Karpas-422 (cell line): ENCODE measurements around the gene MTERF4. TPM values are rescaled to one million over a fixed set of nuclear protein-coding genes. Genes with fewer than 3 reads are reported as not detected.

Source experiments
- DNase-seq: peaks from one replicate; pipeline ENCODE4 v3.0.0-alpha.2; 2015
- H2AFZ ChIP-seq: fragments of 200-600 bp; sonication (generic); 2 replicates; pipeline ENCODE4 v1.6.1; 2014; ENCODE audit warnings: antibody characterized with exemption, low read length, mixed read lengths
- H3K27ac ChIP-seq: fragments of 200-600 bp; sonication (generic); 2 replicates; pipeline ENCODE4 v1.5.1; 2014; ENCODE audit warnings: mild to moderate bottlenecking, low read length, moderate library complexity
- H3K27me3 ChIP-seq: fragments of 200-600 bp; sonication (generic); 2 replicates; pipeline ENCODE4 v1.6.1; 2014; ENCODE audit warnings: low read length, mixed read lengths
- H3K36me3 ChIP-seq: fragments of 200-600 bp; sonication (generic); 2 replicates; pipeline ENCODE4 v1.6.1; 2014; ENCODE audit warnings: low read length, mixed read lengths; ENCODE audit not compliant: insufficient read depth
- H3K4me1 ChIP-seq: fragments of 200-600 bp; sonication (generic); 2 replicates; pipeline ENCODE4 v1.6.1; 2014; ENCODE audit warnings: mild to moderate bottlenecking, low read length, mixed read lengths
- H3K4me2 ChIP-seq: fragments of 200-600 bp; sonication (generic); 2 replicates; pipeline ENCODE4 v1.6.1; 2014; ENCODE audit warnings: low read length, low read depth, mild to moderate bottlenecking; ENCODE audit not compliant: poor library complexity, severe bottlenecking
- H3K4me3 ChIP-seq: fragments of 200-600 bp; sonication (generic); 2 replicates; pipeline ENCODE4 v1.5.1; 2014; ENCODE audit warnings: mild to moderate bottlenecking, antibody characterized with exemption, low read length, mixed read lengths
- H3K79me2 ChIP-seq: fragments of 200-600 bp; sonication (generic); 2 replicates; pipeline ENCODE4 v1.6.1; 2014; ENCODE audit warnings: mild to moderate bottlenecking, low read length, mixed read lengths
- H3K9ac ChIP-seq: fragments of 200-600 bp; sonication (generic); 2 replicates; pipeline ENCODE4 v1.6.0; 2014; ENCODE audit warnings: low read length
- H3K9me2 ChIP-seq: fragments of 200-600 bp; sonication (generic), shearing (Covaris generic); replicated peaks from 2 replicates; pipeline ENCODE4 v1.6.0; 2014; ENCODE audit warnings: mild to moderate bottlenecking, low read length, moderate library complexity; ENCODE audit not compliant: insufficient read depth
- H3K9me3 ChIP-seq: fragments of 300-700, 200-600 bp; sonication (generic); 2 replicates; pipeline ENCODE4 v1.6.1; 2014; ENCODE audit warnings: low read length, mixed read lengths
- H4K20me1 ChIP-seq: fragments of 200-600 bp; sonication (generic); 2 replicates; pipeline ENCODE4 v1.6.1; 2014; ENCODE audit warnings: mild to moderate bottlenecking, antibody characterized with exemption, low read length, low read depth; ENCODE audit not compliant: insufficient read depth
- total RNA-seq: library from RNA; depleted of rRNA; stranded (reverse); fragments of >200 nt; shearing (Covaris generic); gene quantifications from 2 replicates; pipeline ENCODE4 v1.2.3, GENCODE V29; 2014; ENCODE audit warnings: low replicate concordance

MTERF4 gene
- total RNA-seq, 1 experiment from 2014 or later, result 49.5 TPM

DNA sequence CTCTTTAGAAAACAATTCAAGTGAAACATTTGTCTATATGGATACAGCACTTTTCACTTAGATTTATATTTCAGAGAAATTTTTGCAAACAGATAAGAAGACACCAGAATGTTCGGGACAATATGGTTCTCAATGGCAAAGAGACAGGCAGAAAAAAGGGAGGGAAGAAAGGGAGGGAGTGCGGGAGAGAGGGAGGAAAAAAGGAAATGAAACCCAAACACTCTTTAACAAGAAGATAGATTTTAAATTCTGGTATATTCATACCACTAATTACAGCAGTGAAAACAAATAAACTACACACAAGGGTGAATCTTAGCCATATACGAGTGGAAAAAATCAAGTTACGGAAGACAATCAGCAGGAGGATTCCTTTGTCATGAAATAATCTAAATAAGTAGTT is 44.2 kb upstream of the MTERF4 start:
- no peak for DNase-seq
- peaks cover 74% of the 10 kb centered on the region for H3K79me2 ChIP-seq

GRCh38 chr2:241142593-241142992 is 40.5 kb upstream of the MTERF4 start:
- H3K27ac ChIP-seq, result no peak overlapping the region
- no peak for DNase-seq
- peaks cover 12% of the 10 kb centered on the region for H3K4me1 ChIP-seq
- no peaks in the 10 kb centered on the region for H3K9me2 ChIP-seq
- H3K36me3 ChIP-seq, result no peaks in the 10 kb centered on the region
- H3K4me2 ChIP-seq, result no peak overlapping the region
- H3K9me3 ChIP-seq, result no peaks in the 10 kb centered on the region
- H3K4me3 ChIP-seq, result no peak overlapping the region
- no peak overlapping the region for H3K9ac ChIP-seq
- no peak overlapping the region for H2AFZ ChIP-seq
- no peaks in the 10 kb centered on the region for H3K27me3 ChIP-seq
- H3K79me2 ChIP-seq, result peaks cover 52% of the 10 kb centered on the region
- H4K20me1 ChIP-seq, result no peaks in the 10 kb centered on the region

More for the DNA sequence above, 44.2 kb upstream of the MTERF4 start:
- no peak overlapping the region for H2AFZ ChIP-seq
- H3K9me2 ChIP-seq, result no peaks in the 10 kb centered on the region
- no peak overlapping the region for H3K9ac ChIP-seq
- no peaks in the 10 kb centered on the region for H3K36me3 ChIP-seq
- peaks cover 29% of the 10 kb centered on the region for H3K4me1 ChIP-seq
- no peaks in the 10 kb centered on the region for H4K20me1 ChIP-seq
- H3K27ac ChIP-seq, result no peak overlapping the region
- H3K9me3 ChIP-seq, result no peaks in the 10 kb centered on the region
- H3K27me3 ChIP-seq, result no peaks in the 10 kb centered on the region
- H3K4me3 ChIP-seq, result no peak overlapping the region
- H3K4me2 ChIP-seq, result no peak overlapping the region

- Histone ChIP-seq H2AFZ (no peak overlapping the region), H3K9me2 (no peaks in the 10 kb centered on the region), H3K27ac (no peak overlapping the region), H3K79me2 (peaks cover 47% of the 10 kb centered on the region), H3K4me2 (no peak overlapping the region), H3K9ac (no peak overlapping the region), H4K20me1 (no peaks in the 10 kb centered on the region), H3K36me3 (no peaks in the 10 kb centered on the region), H3K9me3 (no peaks in the 10 kb centered on the region), H3K27me3 (no peaks in the 10 kb centered on the region), H3K4me1 (peaks cover 8% of the 10 kb centered on the region), H3K4me3 (no peak overlapping the region)
- no peak for DNase-seq
Measured at GRCh38 chr2:241142063-241142462, 40.0 kb upstream of the MTERF4 start.

DNA sequence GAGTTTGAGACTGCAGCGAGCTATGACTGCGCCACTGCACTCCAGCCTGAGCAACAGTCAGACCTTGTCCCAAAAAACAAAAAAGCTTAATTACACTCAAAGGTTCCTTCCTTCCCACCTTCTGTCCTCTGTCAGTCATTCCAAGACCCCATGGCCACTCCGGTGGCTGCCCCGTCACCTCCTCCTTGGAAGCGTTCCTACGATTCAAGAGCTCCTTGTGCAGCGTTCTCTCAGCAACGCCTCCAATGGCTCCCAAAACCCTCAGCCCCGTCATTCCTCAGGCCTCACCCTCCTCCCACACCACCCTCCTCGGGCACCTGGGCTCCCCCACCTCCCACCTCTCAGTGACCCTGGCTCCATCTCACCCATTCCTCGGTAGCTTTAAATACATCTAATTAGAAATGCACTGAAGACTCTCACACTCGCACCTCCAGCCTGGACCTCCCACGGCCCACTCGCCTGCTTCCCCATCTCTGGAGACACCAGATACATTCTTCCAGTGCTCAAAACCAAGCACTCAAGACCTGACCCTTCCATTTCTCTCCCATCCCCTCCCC is 39.2 kb upstream of the MTERF4 start:
- H3K79me2 ChIP-seq, result peaks cover 40% of the 10 kb centered on the region
- DNase-seq, result no peak
- no peak overlapping the region for H3K4me2 ChIP-seq
- no peaks in the 10 kb centered on the region for H3K9me2 ChIP-seq
- H3K36me3 ChIP-seq, result no peaks in the 10 kb centered on the region
- H3K9me3 ChIP-seq, result no peaks in the 10 kb centered on the region
- peaks cover under 1% of the 10 kb centered on the region; the same call in 1 of the 2 replicates for H3K4me1 ChIP-seq
- no peak overlapping the region for H3K27ac ChIP-seq
- no peak overlapping the region for H2AFZ ChIP-seq
- H3K9ac ChIP-seq, result no peak overlapping the region
- no peak overlapping the region for H3K4me3 ChIP-seq
- no peaks in the 10 kb centered on the region for H4K20me1 ChIP-seq
- H3K27me3 ChIP-seq, result no peaks in the 10 kb centered on the region

DNA sequence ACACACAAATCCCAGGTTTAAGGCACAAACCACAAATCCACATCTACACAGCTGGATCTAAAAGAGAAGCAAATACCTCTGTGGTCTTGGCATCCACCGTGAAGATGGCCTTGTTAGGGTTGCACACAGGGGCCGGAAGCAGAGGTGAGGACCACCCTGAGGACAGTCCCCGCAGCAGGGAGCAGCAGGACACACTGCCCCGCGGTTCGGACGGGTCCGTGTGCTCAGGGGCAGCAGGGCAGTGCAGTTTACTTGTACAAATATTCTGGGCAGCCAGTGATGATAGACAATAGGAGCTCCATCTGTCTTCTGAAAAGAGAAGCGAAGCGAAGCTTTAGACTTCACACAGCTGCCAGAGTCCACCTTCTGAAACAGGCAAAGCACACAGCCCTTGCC is 38.4 kb upstream of the MTERF4 start:
- Histone ChIP-seq H3K27me3 (no peaks in the 10 kb centered on the region), H3K9me2 (no peaks in the 10 kb centered on the region), H3K27ac (no peak overlapping the region), H3K4me1 (no peaks in the 10 kb centered on the region), H3K4me2 (no peak overlapping the region), H4K20me1 (no peaks in the 10 kb centered on the region), H3K79me2 (peaks cover 31% of the 10 kb centered on the region), H3K9ac (no peak overlapping the region), H3K36me3 (no peaks in the 10 kb centered on the region), H3K9me3 (no peaks in the 10 kb centered on the region), H2AFZ (no peak overlapping the region), H3K4me3 (no peak overlapping the region)
- no peak for DNase-seq

DNA sequence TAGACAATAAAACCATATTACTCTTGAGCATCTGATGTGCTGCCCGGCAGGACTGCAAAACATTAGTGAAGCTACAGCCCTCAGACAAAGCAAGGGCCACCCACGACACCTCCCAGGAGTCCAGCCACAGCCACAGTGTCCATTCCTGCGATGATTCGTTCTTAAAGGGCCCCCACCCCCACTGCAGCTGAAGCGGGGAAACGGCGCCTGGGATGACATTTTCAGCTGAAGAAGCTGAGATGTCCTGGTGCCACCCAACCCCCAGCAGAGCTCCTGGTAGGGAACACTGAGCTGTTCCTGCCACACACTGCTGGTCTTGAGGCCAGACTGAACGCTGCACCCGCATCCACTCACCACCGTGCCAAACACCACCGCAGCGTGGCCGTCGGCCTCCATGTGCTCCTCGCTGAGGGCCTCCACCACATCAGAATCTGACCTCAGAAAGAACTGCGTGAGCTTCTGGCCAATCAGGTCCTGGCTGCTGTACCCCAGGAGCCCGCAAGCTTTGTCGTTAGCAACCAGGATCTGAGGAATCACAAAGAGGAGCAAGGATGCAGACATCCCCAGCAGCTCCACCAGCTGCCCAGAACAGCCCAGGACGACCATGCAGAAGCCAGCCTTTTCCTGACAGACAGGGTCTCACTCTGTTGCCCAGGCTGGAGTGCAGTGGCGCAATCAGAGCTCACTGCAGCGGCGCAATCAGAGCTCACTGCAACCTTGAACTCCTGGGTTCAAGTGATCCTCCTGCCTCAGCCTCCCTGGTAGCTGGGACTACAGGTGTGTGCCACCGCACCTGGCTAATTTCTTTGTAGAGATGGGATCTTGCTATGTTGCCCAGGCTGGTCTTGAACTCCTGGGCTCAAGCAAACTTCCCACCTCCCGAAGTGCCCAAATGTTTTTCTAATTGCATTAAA is 37.7 kb upstream of the MTERF4 start:
- H3K36me3 ChIP-seq, result no peaks in the 10 kb centered on the region

DNA sequence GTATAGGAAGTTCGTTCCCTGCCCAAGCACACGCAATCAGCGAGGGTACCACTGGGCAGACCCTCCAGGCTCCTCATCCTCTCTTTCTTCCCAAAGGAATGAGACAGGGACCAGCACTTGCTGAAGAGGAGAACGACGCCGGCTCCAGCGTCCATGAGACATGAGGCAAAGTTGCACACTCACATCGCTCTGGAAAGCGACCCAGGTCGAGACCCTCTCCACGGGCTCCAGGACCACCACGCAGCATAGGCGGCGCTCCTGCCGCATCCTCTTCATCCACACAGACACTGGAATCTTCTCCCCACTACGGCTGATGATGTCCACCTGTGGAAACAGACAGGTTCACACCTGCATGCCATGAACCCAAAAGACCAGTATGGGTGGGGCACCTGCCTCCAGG is 36.4 kb upstream of the MTERF4 start:
- no peaks in the 10 kb centered on the region for H4K20me1 ChIP-seq
- H3K9me3 ChIP-seq, result no peaks in the 10 kb centered on the region
- H2AFZ ChIP-seq, result no peak overlapping the region
- H3K36me3 ChIP-seq, result no peaks in the 10 kb centered on the region
- H3K4me3 ChIP-seq, result no peak overlapping the region
- H3K79me2 ChIP-seq, result peaks cover 17% of the 10 kb centered on the region
- H3K4me1 ChIP-seq, result no peaks in the 10 kb centered on the region
- no peak overlapping the region for H3K27ac ChIP-seq
- H3K9ac ChIP-seq, result no peak overlapping the region
- H3K9me2 ChIP-seq, result no peaks in the 10 kb centered on the region
- H3K4me2 ChIP-seq, result no peak overlapping the region
- no peak for DNase-seq
- no peaks in the 10 kb centered on the region for H3K27me3 ChIP-seq

More for the DNA sequence above, 37.7 kb upstream of the MTERF4 start:
- H4K20me1 ChIP-seq, result no peaks in the 10 kb centered on the region
- H2AFZ ChIP-seq, result no peak overlapping the region
- no peaks in the 10 kb centered on the region for H3K9me3 ChIP-seq
- H3K79me2 ChIP-seq, result peaks cover 28% of the 10 kb centered on the region
- H3K4me2 ChIP-seq, result no peak overlapping the region
- no peaks in the 10 kb centered on the region for H3K9me2 ChIP-seq
- no peaks in the 10 kb centered on the region for H3K27me3 ChIP-seq
- no peak overlapping the region for H3K9ac ChIP-seq
- H3K4me3 ChIP-seq, result no peak overlapping the region
- no peaks in the 10 kb centered on the region for H3K4me1 ChIP-seq
- no peak overlapping the region for H3K27ac ChIP-seq
- no peak for DNase-seq

DNA sequence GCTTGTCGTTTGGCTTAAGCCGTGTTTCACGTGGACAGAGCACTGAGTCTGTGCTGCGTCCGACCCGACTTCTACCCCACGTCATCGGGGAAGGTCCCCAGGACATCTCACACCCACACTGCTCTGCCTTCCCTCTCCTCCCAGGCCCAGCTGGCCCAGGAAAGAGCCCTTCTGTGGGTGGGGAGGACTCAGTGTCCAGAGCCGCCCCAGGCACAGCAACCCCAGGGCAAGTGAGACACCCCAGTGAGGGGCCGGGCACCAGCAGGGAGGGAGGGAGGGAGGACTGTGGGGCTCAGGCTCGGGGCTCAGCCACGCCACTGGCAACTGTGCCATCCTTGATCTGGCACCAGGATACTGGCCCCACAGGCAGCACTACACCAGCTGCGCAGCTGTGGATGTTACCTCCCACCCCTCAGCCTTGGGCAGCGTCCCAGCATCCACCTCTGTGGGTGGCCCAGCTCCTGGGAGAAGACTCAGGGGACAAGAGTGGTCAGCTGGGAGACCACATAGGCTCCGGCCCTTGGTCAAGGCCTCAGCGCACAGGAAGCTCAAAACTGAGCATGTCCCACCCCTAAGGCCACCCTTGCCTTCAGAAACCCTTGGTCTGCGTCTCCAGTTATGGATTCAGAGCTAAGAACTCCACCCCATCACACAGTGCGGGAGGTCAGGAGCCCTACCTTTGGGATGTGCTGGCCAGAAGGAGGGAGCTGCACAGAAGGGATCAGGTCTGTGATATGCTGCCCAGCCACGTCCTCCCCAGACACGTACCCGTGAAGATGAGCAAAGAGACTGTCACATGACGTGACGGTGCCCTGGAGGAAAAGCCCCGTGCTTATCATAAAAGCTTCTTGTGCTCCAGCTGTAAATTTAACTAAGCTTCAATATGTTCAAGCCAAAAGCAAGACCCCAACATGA is 35.4 kb upstream of the MTERF4 start:
- Histone ChIP-seq H3K27me3 (no peaks in the 10 kb centered on the region), H4K20me1 (no peaks in the 10 kb centered on the region), H3K9ac (no peak overlapping the region), H3K27ac (no peak overlapping the region), H3K79me2 (peaks cover 12% of the 10 kb centered on the region), H3K4me3 (no peak overlapping the region), H3K36me3 (no peaks in the 10 kb centered on the region), H2AFZ (no peak overlapping the region), H3K9me2 (no peaks in the 10 kb centered on the region), H3K9me3 (no peaks in the 10 kb centered on the region), H3K4me1 (no peaks in the 10 kb centered on the region), H3K4me2 (no peak overlapping the region)
- no peak for DNase-seq
